IPS-20b (cell line): ENCODE data around the gene CTRB1.
"Not testable (repeated sequence)": the region's sequence is repeated elsewhere in the genome, so short reads cannot be mapped to it uniquely, and the experiment has no call there.

Experiments
- H3K27ac ChIP-seq: one replicate; pipeline ENCODE4 v1.5.1; 2013; ENCODE audit warnings: low read length
- H3K27me3 ChIP-seq: 2 replicates; pipeline ENCODE4 v1.6.1; 2013; ENCODE audit warnings: mild to moderate bottlenecking, low read length, inconsistent platforms; ENCODE audit not compliant: insufficient read depth
- H3K36me3 ChIP-seq: 2 replicates; pipeline ENCODE4 v1.6.1; 2013; ENCODE audit warnings: low read depth, mild to moderate bottlenecking, inconsistent platforms, low read length, moderate library complexity; ENCODE audit not compliant: insufficient read depth
- H3K4me1 ChIP-seq: 2 replicates; pipeline ENCODE4 v1.6.1; 2013; ENCODE audit warnings: mild to moderate bottlenecking, control low read depth, inconsistent platforms, low read length, moderate library complexity; ENCODE audit not compliant: insufficient read depth
- H3K4me3 ChIP-seq: 2 replicates; pipeline ENCODE4 v1.5.1; 2013; ENCODE audit warnings: mild to moderate bottlenecking, low read length, inconsistent platforms
- H3K9ac ChIP-seq: 2 replicates; pipeline ENCODE4 v1.6.1; 2013; ENCODE audit warnings: low read depth, mild to moderate bottlenecking, inconsistent platforms, low read length, moderate library complexity
- H3K9me3 ChIP-seq: 2 replicates; pipeline ENCODE4 v1.6.1; 2013; ENCODE audit warnings: mild to moderate bottlenecking, low read depth, low read length, inconsistent platforms; ENCODE audit not compliant: insufficient read depth

Gene CTRB1

DNA sequence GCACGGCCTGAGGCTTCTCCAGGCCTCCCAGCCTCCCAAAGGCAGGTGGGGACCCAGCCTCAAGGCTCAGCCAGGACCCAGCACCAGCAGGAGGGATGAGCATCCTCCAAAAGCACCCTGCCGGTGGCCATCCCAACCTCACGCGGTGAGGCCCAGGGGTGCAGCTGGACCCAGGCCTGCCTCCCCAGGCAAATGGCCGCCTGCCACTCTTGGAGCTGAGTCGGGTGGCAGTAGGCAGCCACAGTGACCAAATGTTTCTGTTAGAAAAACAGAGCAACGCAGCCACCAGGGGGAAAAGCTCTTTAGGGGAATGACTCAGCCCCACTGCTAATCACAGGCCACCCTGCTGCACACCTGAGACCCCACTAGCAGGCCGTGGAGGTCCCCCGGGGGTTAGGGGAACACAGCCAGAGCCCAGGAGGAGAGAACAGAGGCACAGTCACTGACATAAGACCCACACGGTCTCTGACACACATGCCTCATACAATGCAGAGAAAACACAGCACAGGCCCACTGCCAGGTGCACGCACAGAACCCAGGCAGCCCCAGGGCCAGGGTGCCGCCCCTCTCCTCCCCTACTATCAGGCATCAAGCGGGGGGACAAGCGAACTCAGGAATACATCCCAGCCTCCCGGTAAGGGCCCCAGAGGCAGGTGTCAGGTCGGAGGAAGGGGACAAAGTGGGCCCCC is 20.2 kb downstream of the CTRB1 start:
- H3K36me3 ChIP-seq: peaks cover 71% of the 10 kb centered on the region
- H3K27ac ChIP-seq: no peak overlapping the region
- H3K4me3 ChIP-seq: no peak overlapping the region
- H3K9me3 ChIP-seq: no peaks in the 10 kb centered on the region
- no peaks in the 10 kb centered on the region for H3K27me3 ChIP-seq
- no peaks in the 10 kb centered on the region for H3K4me1 ChIP-seq
- no peak overlapping the region for H3K9ac ChIP-seq

DNA sequence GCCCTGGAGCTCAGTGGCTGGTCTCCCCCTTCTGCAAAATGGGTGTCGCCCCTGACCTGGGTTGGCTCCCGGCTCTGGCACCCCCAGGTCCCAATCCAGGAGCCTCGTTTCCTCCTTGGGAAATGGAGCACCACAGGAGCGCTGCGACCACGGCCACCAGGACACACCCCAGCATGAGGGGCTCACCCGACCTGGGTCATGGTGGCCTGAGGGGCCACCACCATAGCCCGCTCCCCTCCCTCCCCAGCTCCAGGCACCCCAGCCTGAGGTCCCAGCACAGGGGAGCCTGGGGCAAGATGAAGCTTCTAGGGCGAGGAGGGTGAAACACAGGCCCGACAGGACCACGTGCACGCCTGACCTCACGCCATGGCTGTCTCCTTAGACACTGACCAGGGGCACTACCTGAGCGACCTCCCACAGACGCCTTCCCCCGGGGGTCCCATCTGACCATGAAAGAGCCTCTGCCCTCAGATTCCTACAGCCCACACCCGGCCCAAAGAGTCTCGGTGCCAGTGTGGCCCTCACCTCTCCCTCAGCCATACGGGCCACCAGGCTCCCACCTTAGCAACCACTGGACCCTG is 20.8 kb downstream of the CTRB1 start:
- no peaks in the 10 kb centered on the region for H3K27me3 ChIP-seq
- H3K9me3 ChIP-seq: no peaks in the 10 kb centered on the region
- no peak overlapping the region for H3K4me3 ChIP-seq
- no peak overlapping the region for H3K9ac ChIP-seq
- peaks cover 66% of the 10 kb centered on the region for H3K36me3 ChIP-seq
- H3K27ac ChIP-seq: no peak overlapping the region
- H3K4me1 ChIP-seq: peaks cover 4% of the 10 kb centered on the region

DNA sequence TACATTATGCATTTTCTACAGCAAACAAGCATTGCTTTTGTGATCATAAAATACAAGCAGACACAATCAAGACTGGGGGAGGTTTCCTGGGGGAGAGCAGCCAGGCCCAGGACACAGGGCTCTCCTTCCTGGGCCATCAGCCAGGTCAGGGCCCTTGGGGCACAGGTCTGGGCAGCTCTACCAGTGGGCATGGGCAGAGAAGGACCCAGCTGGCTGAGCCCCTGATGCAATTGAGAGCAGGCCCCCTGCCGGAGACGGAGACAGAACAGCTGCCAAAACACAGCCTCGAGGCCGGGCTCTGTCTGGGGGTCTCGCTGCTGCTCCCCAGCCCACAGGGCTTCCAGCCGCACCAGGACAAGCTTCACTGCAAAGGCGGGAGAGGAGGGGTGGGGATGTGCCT is 21.8 kb downstream of the CTRB1 start:
- H3K27me3 ChIP-seq, H3K9ac ChIP-seq, H3K4me3 ChIP-seq, H3K9me3 ChIP-seq, H3K27ac ChIP-seq: not testable (repeated sequence)
- Histone ChIP-seq H3K4me1 (peaks cover 13% of the 10 kb centered on the region), H3K36me3 (peaks cover 60% of the 10 kb centered on the region)

DNA sequence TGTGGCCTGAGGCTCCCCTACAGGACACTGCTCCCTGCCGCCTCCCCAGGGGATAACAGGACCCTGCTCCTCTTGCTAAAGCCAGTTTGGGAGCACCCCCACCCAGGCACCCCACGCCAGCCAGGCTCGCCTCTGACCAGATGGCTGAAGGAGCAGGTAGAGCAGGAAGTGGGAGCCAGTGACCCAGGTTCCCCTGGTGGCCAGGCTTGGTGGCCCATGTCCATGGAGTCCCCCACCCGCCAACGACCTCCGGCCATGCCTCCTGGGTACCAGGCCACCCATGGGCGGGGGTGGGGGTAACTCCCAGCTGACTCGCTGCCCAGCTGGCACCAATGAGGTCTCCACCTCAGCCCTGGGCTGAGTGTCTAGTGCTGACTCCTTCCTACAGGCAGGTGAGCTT is 22.6 kb downstream of the CTRB1 start:
- H3K36me3 ChIP-seq: peaks cover 52% of the 10 kb centered on the region

DNA sequence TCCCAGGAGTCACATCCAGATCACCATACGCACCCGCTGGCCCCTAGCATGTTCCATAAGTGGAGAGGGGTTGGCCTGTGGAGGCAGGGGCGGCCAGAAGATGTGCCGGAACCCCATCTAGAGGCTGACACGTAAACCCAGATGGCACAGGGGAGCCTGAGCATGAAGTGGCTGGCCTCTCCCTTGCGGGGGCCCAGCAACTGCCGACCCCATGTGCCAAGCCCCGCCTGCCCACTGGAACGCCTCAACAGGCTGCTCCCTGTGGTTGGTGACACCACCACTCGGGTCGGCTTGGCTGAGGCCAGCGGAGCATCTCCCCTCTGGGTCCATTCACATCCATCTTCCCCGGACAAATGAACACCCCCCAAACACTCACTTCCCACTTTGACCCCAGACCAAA is 23.2 kb downstream of the CTRB1 start:
- Histone ChIP-seq H3K9me3 (no peaks in the 10 kb centered on the region), H3K4me3 (no peak overlapping the region), H3K27me3 (no peaks in the 10 kb centered on the region), H3K4me1 (peaks cover 24% of the 10 kb centered on the region), H3K36me3 (peaks cover 48% of the 10 kb centered on the region), H3K9ac (no peak overlapping the region), H3K27ac (no peak overlapping the region)

More for the DNA sequence above, 22.6 kb downstream of the CTRB1 start:
- Histone ChIP-seq H3K9ac (no peak overlapping the region), H3K27me3 (no peaks in the 10 kb centered on the region), H3K27ac (no peak overlapping the region), H3K4me1 (peaks cover 20% of the 10 kb centered on the region), H3K4me3 (no peak overlapping the region), H3K9me3 (no peaks in the 10 kb centered on the region)

DNA sequence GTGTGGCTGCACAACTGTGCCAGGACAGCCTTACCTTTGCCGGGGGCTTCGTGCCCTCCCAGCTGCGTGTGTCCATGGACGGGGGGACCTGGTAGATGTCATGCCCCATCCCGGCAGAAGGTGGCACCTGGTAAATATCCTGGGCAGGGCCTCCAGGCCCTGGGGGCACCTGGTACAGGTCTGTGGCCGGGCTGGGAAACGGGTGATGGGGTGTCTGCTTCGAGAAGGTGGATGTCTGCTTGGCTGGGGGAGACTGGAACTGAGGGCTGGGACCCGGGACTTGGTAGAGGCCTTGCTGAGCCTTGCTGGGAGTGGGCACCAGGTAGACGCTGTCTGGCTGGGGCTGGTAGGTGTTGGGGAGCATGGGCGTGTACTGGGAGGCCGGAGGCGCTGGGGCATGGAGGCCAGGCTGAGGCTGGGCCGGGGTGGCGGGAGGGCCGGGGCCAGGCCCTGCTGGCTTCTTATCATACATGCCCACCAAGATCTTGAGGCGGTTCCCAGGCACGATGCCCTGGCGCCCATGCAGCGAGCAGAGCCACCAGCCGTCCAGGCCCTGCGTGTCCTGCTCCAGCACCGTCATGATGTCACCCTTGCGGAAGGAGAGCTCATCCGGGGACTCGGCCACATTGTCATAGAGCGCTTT is 23.8 kb downstream of the CTRB1 start:
- Histone ChIP-seq H3K36me3 (peaks cover 48% of the 10 kb centered on the region), H3K4me1 (peaks cover 29% of the 10 kb centered on the region)

DNA sequence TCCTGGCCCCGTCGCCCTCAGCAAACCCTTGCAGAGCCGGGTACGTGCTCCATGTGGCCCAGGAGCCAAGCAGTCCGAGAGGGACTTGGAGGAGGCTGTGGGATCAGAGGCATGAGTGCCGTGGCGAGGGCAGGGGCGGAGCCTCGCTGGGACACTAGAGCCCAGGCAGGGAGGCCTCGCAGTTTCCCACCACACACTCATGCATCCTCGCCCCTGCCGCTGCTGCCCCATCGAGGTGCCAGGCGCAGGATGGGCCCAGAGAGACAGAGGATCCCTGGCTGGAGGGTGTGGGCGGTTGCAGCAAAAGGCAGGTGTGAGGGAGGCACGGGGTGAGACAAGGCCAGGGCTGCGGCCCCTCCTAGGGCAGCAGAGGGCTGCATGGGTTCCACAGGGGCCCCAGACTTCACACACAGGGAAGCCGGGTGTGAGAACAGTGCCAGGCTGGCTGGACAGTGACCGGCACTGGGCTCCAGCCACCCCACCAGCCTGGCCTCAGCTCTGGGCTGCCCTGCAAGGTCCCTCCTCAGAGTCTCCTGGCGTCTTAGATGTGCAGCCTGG is 25.0 kb downstream of the CTRB1 start:
- Histone ChIP-seq H3K4me1 (peaks cover 34% of the 10 kb centered on the region), H3K27me3 (no peaks in the 10 kb centered on the region), H3K9ac (no peak overlapping the region), H3K36me3 (peaks cover 48% of the 10 kb centered on the region), H3K9me3 (no peaks in the 10 kb centered on the region), H3K27ac (peak overlapping the region; percentile 14), H3K4me3 (no peak overlapping the region)

More for the DNA sequence above, 23.8 kb downstream of the CTRB1 start:
- H3K9me3 ChIP-seq, H3K27ac ChIP-seq, H3K27me3 ChIP-seq, H3K4me3 ChIP-seq, H3K9ac ChIP-seq: not testable (repeated sequence)

DNA sequence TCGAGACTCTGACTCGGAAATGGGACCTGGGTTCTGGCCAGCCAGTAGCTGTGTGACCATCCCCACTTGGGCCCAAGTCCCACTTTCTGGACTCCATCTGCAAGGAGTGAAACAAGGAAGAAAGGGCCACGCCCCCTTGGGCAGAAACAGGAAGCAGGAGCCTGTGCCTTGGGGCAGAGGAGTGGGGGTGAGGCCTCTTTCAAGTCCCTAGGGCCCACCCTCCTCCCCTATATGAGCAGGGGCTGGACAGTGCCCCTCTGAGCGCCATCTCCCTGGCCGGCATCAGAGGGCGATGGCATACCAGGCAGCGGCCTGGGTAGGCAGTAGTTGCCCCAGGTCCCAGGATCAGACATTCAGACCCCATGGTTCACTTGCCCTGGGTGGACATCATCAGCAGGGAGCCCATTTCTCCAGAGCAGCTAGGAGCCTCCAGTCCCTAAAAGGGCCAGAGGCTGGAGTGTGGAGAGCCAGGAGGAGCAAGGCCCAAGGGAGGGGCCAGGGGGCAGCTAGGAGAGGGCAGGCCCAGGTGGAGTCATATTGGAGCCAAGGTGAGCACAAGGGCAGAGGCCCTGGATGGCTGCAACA is 25.5 kb downstream of the CTRB1 start:
- no peak overlapping the region for H3K4me3 ChIP-seq
- H3K27me3 ChIP-seq: no peaks in the 10 kb centered on the region

DNA sequence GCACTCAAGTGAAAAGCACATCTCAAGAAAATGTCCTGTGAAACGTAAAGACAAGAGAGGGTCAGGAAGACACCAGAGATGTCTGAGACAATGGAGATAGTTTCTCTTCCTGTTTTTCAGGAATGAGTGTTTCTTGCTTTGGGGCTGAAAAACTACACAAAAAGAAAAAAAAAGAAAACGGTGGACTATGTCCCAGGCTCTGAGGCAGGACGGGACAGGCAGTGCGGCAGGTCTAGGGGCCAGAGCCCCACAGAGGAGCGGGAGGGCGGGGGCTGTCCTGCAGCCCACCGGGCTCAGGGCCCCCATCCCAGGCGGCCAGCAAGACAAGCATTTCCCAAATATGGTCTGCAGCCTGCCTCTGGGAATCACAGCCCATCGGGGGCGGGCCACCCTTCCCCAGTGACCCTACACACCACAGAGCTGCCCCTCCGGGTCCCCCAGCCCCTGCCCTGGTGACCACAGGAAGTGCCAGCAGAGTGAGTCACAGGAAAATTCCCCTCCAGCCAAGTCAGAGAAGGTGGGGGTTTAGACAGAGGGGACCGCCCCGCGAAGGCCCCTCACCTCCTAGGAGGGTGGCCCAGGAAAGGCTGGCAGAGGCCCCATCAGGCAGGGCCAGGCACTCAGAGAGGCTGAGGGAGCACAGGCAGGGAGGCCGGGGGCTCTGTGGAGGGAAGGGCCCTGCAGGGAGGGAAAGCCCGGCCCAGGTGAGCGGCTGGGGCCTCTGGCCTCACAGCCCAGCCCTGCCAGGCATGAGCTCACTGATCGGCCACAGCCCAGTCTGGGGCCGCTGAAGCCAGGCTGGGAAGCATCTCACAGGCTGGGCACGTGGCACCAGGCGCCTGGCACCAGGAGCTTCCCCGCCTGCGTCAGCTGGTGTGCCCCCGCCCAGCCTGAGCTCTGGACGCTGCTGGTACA is 26.3 kb downstream of the CTRB1 start:
- Histone ChIP-seq H3K9me3 (no peaks in the 10 kb centered on the region), H3K27ac (peak overlapping the region; percentile 75), H3K4me3 (no peak overlapping the region), H3K27me3 (no peaks in the 10 kb centered on the region), H3K36me3 (peaks cover 37% of the 10 kb centered on the region), H3K4me1 (peaks cover 45% of the 10 kb centered on the region), H3K9ac (peak overlapping the region; percentile 68; the same call in 1 of the 2 replicates)

More for the DNA sequence above, 25.5 kb downstream of the CTRB1 start:
- Histone ChIP-seq H3K9ac (peak overlapping the region; percentile 68; the same call in 1 of the 2 replicates), H3K9me3 (no peaks in the 10 kb centered on the region), H3K36me3 (peaks cover 45% of the 10 kb centered on the region), H3K4me1 (peaks cover 39% of the 10 kb centered on the region), H3K27ac (peak overlapping the region; percentile 75)

DNA sequence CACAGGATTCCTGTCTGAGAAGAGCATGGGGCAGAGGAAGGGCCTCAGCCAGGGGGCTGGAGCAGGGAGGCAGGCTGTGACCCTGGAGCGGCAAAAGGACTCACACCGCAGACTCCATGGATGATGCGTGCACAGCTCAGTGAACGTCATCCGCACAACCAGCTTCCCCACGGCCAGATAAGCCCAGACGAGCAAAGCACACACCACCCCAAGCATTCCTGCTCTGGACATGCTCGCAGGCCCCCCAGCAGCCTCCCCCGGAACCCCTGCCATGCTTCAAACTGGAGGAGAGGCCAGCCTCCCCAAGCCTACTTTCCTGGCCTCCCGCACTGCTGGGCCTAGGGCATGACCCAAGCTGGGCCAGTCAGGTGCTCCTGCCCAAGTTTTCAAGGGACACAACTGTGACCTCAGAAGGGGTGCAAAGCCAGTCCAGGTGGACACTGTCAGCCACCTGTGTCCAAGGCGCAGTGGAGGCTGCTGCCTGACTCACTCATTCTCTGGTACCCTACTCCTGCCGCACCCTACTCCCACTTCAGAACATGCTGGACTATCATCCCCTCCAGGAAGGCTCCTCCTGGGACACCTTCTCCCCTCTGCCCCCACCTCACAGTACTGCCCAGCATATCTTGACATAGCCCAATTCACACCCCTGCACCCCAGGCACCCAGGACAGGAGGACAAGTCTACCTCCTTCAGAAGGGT is 27.9 kb downstream of the CTRB1 start:
- Histone ChIP-seq H3K36me3 (peaks cover 22% of the 10 kb centered on the region), H3K27me3 (no peaks in the 10 kb centered on the region), H3K4me1 (peaks cover 45% of the 10 kb centered on the region), H3K9me3 (no peaks in the 10 kb centered on the region), H3K27ac (peak overlapping the region; percentile 30), H3K4me3 (no peak overlapping the region), H3K9ac (peak overlapping the region; percentile 38; the same call in 1 of the 2 replicates)
